ENCODE results near the gene TSC22D1.
"Not testable (repeated sequence)": the region's sequence is repeated elsewhere in the genome, so short reads cannot be mapped to it uniquely, and the experiment has no call there.

The TSC22D1 gene

DNA sequence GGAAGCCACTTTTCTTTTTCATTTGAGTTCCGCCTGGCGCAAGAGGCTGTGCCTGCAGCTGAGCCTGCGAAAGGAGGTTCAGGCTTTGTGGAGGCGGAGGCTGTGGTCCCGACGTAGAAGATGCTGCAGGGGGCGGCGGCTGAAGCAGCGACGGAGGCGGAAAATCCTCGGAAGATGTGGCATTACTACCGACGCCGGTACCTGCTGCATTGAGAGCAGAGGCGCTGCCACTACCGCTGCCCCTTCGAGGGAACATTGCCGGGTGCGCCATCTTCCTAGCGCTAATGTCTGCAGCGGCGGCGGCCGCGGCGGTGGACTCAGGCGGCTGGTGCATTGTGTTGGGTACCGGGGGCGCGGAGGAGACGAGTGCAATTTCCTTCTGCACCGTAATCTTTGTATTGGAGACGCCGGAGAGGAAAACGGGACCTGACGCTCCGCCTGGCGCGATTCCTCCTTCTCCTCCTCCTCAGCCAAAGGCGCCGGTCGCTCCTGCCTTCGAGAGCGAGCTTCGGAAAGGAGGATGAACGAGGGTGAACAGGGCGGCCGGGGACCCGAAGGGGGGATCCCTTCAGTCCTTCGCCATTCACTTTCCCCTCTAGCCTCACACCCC is at the start of gene TSC22D1:
TSS of gene TSC22D1 (minus strand) at position 590 of the 610 bp plus-strand sequence. CDS start at position 334, 256 bp downstream.
- peak; percentile 49 for DNase-seq

GRCh38 chr13:44622708-44623107 is 46.6 kb upstream of the TSC22D1 start:
- DNase-seq, result no peak

- DNase-seq, result no peak
Measured at GRCh38 chr13:44622261-44622660, 46.1 kb upstream of the TSC22D1 start.

GRCh38 chr13:44620057-44620456 is 43.9 kb upstream of the TSC22D1 start:
- DNase-seq, result no peak

- no peak for DNase-seq
Measured at GRCh38 chr13:44619651-44620050, 43.5 kb upstream of the TSC22D1 start.

- no peak for DNase-seq
Measured at GRCh38 chr13:44618326-44618725, 42.2 kb upstream of the TSC22D1 start.

GRCh38 chr13:44617648-44618047 is 41.5 kb upstream of the TSC22D1 start:
- DNase-seq, result no peak

DNA sequence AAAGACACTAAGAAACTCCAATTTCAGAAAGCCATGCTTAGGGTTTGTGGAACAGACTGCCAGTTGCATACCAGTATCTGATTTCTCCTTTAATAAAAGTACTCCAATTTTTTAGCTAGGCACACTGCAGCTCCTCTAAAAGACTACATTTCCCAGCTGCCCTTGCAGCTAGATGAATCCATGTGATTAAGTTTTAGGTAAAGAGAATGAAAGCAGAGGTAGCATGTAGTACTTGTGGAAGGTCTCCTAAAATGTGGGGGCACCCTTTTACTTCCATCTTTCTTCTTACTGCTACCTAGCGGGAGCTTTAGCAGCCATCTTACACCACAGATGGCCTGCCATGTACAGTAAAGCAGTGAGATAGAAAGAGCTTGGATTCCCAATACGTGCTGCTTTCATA is 33.0 kb upstream of the TSC22D1 start:
- no peak for DNase-seq

- DNase-seq, result no peak
Measured at GRCh38 chr13:44605721-44606120, 29.6 kb upstream of the TSC22D1 start.

DNA sequence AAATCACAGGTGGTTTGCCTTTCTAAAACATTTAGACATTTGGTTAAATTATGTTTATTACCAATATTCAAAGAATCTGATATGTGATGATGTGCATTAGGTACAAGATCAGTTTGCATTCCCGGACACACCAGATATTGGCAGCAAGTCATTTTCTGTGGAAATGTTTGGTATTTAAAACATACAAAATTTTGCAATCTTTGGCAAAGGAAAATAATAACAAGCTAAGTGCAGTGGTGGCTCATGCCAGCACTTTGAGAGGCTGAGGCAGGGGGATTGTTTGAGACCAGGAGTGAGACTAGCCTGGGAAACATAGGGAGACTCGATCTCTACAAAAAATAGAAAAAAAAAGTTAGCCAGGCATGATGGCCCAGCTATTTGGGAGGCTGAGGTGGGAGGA is 29.1 kb upstream of the TSC22D1 start:
- no peak for DNase-seq

DNA sequence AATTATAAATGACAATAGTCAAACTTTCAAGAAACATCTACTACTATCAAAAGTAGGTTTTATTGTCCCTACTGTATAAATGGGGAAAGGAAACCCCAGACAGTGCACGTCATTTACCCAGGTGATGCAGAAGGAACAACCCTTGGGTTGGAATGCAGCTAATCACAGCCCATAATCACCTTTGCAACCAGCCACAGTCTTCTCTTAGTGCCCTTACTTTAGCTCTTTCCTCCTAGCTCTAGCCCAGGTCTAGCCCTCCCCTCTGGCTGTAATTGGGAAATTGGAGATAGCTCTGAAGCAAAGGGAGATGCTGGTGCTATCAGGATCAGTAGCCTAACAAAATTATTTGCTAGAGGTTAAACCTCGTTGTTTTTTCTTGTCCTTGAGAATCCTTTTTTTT is 25.5 kb upstream of the TSC22D1 start:
- DNase-seq, result no peak

- DNase-seq, result not testable (repeated sequence)
Measured at GRCh38 chr13:44593861-44594592, 17.9 kb upstream of the TSC22D1 start.

DNA sequence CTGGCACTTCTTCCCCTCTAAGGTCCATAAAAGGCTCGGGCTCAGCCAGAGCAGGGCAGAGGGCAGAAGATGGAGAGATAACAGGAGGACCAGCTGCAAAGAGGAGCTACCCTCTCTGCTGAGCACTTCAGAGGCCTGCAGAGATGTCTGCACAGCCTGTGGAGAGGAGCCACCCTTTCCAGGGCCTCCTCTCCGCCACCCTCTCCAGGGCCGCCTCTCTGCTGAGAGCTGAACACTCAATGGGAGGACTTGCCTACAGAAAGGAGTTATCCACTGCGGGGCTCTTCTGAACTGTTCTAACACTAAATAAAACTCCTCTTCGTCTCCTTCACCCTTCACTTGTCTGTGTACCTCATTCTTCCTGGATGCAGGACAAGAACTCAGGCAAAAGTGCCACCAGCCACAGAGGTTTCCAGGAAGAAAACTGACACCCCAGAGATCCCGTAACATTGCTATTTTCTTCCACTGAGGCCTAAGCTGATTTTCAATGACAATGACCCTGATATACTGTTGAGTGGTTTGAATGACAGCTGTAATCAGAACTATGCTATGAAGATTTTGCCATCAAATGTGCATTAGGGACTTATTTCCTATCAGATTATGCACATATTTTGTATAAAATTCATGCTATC is 16.2 kb upstream of the TSC22D1 start:
- DNase-seq, result no peak

- DNase-seq, result no peak
Measured at GRCh38 chr13:44591316-44591715, 15.2 kb upstream of the TSC22D1 start.

DNA sequence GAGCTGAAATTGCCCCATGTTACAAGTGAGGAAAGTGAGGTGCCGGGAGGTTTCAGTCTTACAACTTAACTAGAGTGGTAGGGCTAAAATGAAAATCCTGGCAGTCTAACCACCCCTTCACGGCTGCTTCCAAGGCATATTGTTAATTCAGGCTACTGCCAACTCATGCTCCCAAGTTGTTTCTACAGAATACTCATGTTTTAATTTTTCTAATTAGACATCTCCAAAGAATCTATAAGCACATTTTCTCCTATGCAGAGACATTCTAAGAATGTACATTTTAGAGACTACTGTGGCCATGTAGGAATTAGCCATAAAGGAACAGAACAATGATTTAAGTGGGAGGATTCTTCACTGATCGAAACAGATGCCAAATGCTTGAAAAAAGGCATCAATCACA is 7.0 kb upstream of the TSC22D1 start:
- DNase-seq, result no peak

DNA sequence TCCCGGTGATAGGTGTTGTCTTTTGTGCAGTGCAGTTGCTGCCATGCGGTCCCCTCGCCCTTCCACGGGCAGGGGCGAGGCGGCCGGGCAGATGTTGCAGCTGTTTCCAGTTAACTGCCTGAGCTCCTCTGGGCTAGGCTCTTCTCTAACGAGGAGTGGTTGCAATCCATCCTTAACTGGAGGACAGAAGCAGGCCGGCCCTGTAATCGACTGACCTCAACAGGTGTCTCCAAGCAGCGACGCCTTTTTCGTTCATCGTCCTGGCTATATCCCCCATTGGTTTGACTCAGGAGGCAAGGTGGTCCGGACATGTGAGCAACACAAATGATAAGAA is 1.9 kb upstream of the TSC22D1 start:
- DNase-seq, result no peak

DNA sequence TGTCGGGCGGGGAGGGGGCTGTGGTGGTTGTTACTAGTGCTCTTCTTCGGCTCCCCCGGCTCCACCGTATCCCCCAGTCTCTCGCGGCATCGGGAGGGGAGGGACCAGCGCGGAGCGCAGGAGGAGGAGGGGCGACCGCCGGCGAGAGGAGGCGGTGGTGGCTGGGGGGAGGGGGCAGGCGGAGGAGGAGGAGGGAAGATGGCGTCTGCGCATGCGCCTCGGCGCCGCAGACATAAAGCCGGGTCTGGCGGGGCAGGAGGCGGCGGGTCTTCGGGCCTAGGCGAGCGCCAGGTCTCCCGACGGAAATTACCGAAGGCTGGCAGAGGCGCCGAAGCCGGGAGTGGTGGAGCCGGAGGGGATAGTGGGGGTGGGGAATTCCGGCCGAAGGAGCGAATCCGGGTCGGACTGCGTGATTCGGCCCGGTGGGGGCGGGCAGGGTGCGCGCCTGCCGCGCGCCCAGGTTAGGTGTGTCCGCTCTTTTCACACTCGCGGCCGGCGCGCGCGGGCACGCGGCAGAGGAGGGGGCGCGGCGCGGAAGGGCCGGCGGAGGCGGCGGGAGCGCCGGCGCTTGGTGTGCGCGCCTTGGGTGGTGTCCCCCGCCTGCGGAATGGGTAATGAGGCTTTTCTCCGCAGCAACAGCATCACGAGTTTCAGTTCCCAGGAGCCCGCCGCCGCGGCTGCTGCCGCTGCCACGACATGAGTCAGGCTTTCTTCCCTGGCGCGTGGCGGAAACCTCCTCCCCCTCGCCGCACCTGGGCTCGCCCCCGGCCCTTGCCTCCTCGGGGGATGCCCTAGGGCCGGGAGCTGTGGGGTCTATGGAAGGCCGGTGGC is 1.3 kb upstream of the TSC22D1 start:
- DNase-seq, result peak; percentile 96

- peak; percentile 33 for DNase-seq
Measured at GRCh38 chr13:44576351-44577235, 463 bp upstream of the TSC22D1 start.

- DNase-seq, result no peak
Measured at GRCh38 chr13:44575035-44575434, 1.1 kb downstream of the TSC22D1 start.

GRCh38 chr13:44574466-44574855 is 1.7 kb downstream of the TSC22D1 start:
- DNase-seq, result no peak

DNA sequence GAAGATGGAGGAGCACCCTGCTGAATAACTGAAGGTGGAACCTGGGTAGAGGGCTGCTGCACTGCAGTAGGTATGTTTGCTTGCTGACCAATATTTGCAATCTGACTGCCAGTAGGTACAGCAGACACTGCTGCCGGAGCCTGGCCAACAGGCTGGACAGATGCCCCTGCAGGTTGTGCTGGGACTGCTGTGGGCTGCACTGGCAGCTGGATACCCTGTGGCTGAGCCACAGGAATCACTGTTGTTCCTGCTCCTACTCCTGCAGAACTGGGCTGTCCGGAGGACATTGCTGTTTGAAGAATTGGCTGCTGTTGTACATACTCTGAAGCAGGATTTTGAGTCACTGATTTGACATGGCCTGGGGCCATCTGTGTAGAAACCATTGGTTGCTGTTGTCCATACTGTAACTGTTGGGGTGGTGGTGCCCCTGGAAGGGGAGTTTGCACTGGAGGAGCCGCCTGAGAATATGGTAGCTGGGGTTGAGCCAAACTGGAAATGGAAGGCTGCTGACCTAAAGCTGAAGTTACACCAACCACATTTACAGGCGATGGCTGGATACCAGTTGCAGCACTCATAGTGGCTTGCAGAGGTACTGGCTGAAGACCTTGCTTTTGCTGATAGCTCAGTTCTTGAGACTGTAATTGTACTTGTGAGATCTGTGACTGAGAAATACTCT is 2.2 kb downstream of the TSC22D1 start:
- DNase-seq, result no peak

DNA sequence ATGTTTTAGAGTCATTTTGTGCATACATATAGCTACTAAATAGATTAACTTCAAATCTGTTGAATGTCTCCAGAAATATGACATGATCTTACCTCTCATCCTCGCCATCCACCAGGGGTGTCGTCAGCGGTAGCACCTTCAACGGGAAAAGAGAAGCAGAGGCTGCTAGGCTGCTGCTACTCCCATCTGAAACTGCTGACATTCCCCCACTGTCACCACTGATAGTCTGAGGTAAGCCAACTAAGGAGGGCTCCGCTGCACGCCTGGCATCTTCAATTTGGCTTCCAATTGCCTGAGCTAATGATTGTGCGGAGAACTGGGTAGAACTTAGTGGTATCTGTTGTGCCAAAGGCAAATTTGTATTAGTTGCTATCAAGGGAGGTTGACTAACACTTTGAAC is 3.1 kb downstream of the TSC22D1 start:
- no peak for DNase-seq
